ENCODE measurements around the gene ACAP2. TPM values are rescaled to one million over a fixed set of nuclear protein-coding genes. Genes with fewer than 3 reads are reported as not detected.
"Not testable (repeated sequence)": the region's sequence is repeated elsewhere in the genome, so short reads cannot be mapped to it uniquely, and the experiment has no call there.

The ACAP2 gene
- polyA plus RNA-seq (2012; ENCODE audit: low read depth, missing spikeins): 10.7 TPM

GRCh38 chr3:195442573-195443390 is at the start of gene ACAP2:
ACAP2 (minus strand) TSS chr3:195443020; CDS start chr3:195442847, 173 bp downstream.
- peak; percentile 96 for DNase-seq (ENCODE audit: insufficient read length, low spot score)
- FAIRE-seq: peak; percentile 99
- TF ChIP-seq TAF1 (IDR thresholded peaks at IDR 0.05; ENCODE audit: low read depth, low read length): peak; percentile 88
- no peak for TF ChIP-seq PAX5 (IDR thresholded peaks at IDR 0.05; ENCODE audit: insufficient read depth, low read length, severe bottlenecking)
- peak; percentile 43; the same call in 1 of the 2 replicates for TF ChIP-seq POU2F2 (IDR thresholded peaks at IDR 0.05; ENCODE audit: low read depth, low read length)
- TF ChIP-seq POLR2A (IDR thresholded peaks at IDR 0.05; ENCODE audit: low read depth, low read length): peak; percentile 89
- TF ChIP-seq POLR2AphosphoS5 (IDR thresholded peaks at IDR 0.05; ENCODE audit: low read depth, low read length): peak; percentile 94
- peak; percentile 19; the same call in 1 of the 2 replicates for TF ChIP-seq SPI1 (IDR thresholded peaks at IDR 0.05; ENCODE audit: low read depth, low read length)

GRCh38 chr3:195475614-195476013 is 32.8 kb upstream of the ACAP2 start:
- DNase-seq (ENCODE audit: insufficient read length, low spot score): no peak
- TF ChIP-seq POLR2AphosphoS5 (IDR thresholded peaks at IDR 0.05; ENCODE audit: low read depth, low read length) (no peak), POLR2A (IDR thresholded peaks at IDR 0.05; ENCODE audit: low read depth, low read length) (no peak), TAF1 (IDR thresholded peaks at IDR 0.05; ENCODE audit: low read depth, low read length) (no peak), SPI1 (IDR thresholded peaks at IDR 0.05; ENCODE audit: low read depth, low read length) (no peak), PAX5 (IDR thresholded peaks at IDR 0.05; ENCODE audit: insufficient read depth, low read length, severe bottlenecking) (no peak), POU2F2 (IDR thresholded peaks at IDR 0.05; ENCODE audit: low read depth, low read length) (no peak)
- no peak for FAIRE-seq

- DNase-seq (ENCODE audit: insufficient read length, low spot score); FAIRE-seq: not testable (repeated sequence)
Observed at GRCh38 chr3:195475116-195475515, 32.3 kb upstream of the ACAP2 start.

GRCh38 chr3:195468841-195469240 is 26.0 kb upstream of the ACAP2 start:
- DNase-seq (ENCODE audit: insufficient read length, low spot score) (no peak), FAIRE-seq (no peak)
- TF ChIP-seq POU2F2 (IDR thresholded peaks at IDR 0.05; ENCODE audit: low read depth, low read length): no peak
- TF ChIP-seq POLR2A (IDR thresholded peaks at IDR 0.05; ENCODE audit: low read depth, low read length): no peak
- no peak for TF ChIP-seq PAX5 (IDR thresholded peaks at IDR 0.05; ENCODE audit: insufficient read depth, low read length, severe bottlenecking)
- no peak for TF ChIP-seq TAF1 (IDR thresholded peaks at IDR 0.05; ENCODE audit: low read depth, low read length)
- TF ChIP-seq POLR2AphosphoS5 (IDR thresholded peaks at IDR 0.05; ENCODE audit: low read depth, low read length): no peak
- TF ChIP-seq SPI1 (IDR thresholded peaks at IDR 0.05; ENCODE audit: low read depth, low read length): no peak

GRCh38 chr3:195468391-195468776 is 25.6 kb upstream of the ACAP2 start:
- DNase-seq (ENCODE audit: insufficient read length, low spot score) (no peak), FAIRE-seq (no peak)
- TF ChIP-seq POU2F2 (IDR thresholded peaks at IDR 0.05; ENCODE audit: low read depth, low read length): no peak
- TF ChIP-seq POLR2AphosphoS5 (IDR thresholded peaks at IDR 0.05; ENCODE audit: low read depth, low read length): no peak
- no peak for TF ChIP-seq POLR2A (IDR thresholded peaks at IDR 0.05; ENCODE audit: low read depth, low read length)
- no peak for TF ChIP-seq TAF1 (IDR thresholded peaks at IDR 0.05; ENCODE audit: low read depth, low read length)
- no peak for TF ChIP-seq SPI1 (IDR thresholded peaks at IDR 0.05; ENCODE audit: low read depth, low read length)
- no peak for TF ChIP-seq PAX5 (IDR thresholded peaks at IDR 0.05; ENCODE audit: insufficient read depth, low read length, severe bottlenecking)

GRCh38 chr3:195467641-195468390 is 25.0 kb upstream of the ACAP2 start:
- no peak for TF ChIP-seq PAX5 (IDR thresholded peaks at IDR 0.05; ENCODE audit: insufficient read depth, low read length, severe bottlenecking)
- no peak for TF ChIP-seq SPI1 (IDR thresholded peaks at IDR 0.05; ENCODE audit: low read depth, low read length)
- no peak for TF ChIP-seq POU2F2 (IDR thresholded peaks at IDR 0.05; ENCODE audit: low read depth, low read length)
- no peak for TF ChIP-seq POLR2AphosphoS5 (IDR thresholded peaks at IDR 0.05; ENCODE audit: low read depth, low read length)
- TF ChIP-seq POLR2A (IDR thresholded peaks at IDR 0.05; ENCODE audit: low read depth, low read length): no peak
- TF ChIP-seq TAF1 (IDR thresholded peaks at IDR 0.05; ENCODE audit: low read depth, low read length): no peak
- FAIRE-seq (no peak), DNase-seq (ENCODE audit: insufficient read length, low spot score) (no peak)

- TF ChIP-seq TAF1 (IDR thresholded peaks at IDR 0.05; ENCODE audit: low read depth, low read length) (no peak), POLR2AphosphoS5 (IDR thresholded peaks at IDR 0.05; ENCODE audit: low read depth, low read length) (no peak), POU2F2 (IDR thresholded peaks at IDR 0.05; ENCODE audit: low read depth, low read length) (no peak), PAX5 (IDR thresholded peaks at IDR 0.05; ENCODE audit: insufficient read depth, low read length, severe bottlenecking) (no peak), SPI1 (IDR thresholded peaks at IDR 0.05; ENCODE audit: low read depth, low read length) (no peak), POLR2A (IDR thresholded peaks at IDR 0.05; ENCODE audit: low read depth, low read length) (no peak)
- DNase-seq (ENCODE audit: insufficient read length, low spot score) (no peak), FAIRE-seq (no peak)
Observed at GRCh38 chr3:195466251-195466650, 23.4 kb upstream of the ACAP2 start.

GRCh38 chr3:195462922-195463321 is 20.1 kb upstream of the ACAP2 start:
- not testable (repeated sequence) for DNase-seq (ENCODE audit: insufficient read length, low spot score); FAIRE-seq

GRCh38 chr3:195462308-195462610 is 19.4 kb upstream of the ACAP2 start:
- no peak for FAIRE-seq
- DNase-seq (ENCODE audit: insufficient read length, low spot score): no peak
- TF ChIP-seq SPI1 (IDR thresholded peaks at IDR 0.05; ENCODE audit: low read depth, low read length) (no peak), PAX5 (IDR thresholded peaks at IDR 0.05; ENCODE audit: insufficient read depth, low read length, severe bottlenecking) (no peak), POU2F2 (IDR thresholded peaks at IDR 0.05; ENCODE audit: low read depth, low read length) (no peak), TAF1 (IDR thresholded peaks at IDR 0.05; ENCODE audit: low read depth, low read length) (no peak), POLR2AphosphoS5 (IDR thresholded peaks at IDR 0.05; ENCODE audit: low read depth, low read length) (no peak), POLR2A (IDR thresholded peaks at IDR 0.05; ENCODE audit: low read depth, low read length) (no peak)

All from GM12891 (cell line).